Putamen (tissue), 1 donor: ENCODE data around the gene ABR.
"Not testable (repeated sequence)": the region's sequence is repeated elsewhere in the genome, so short reads cannot be mapped to it uniquely, and the experiment has no call there.

Experiments
- DNase-seq: peaks from one replicate; pipeline ENCODE4 v3.0.0-alpha.2; 2016; ENCODE audit warnings: low spot score

Gene ABR

GRCh38 chr17:1047879-1048470 lies 131.8 kb downstream of the ABR start:
- no peak for DNase-seq

GRCh38 chr17:1047177-1047878 lies 132.5 kb downstream of the ABR start:
- no peak for DNase-seq

GRCh38 chr17:1045456-1045855 lies 134.3 kb downstream of the ABR start:
- no peak for DNase-seq

- not testable (repeated sequence) for DNase-seq
Measured at GRCh38 chr17:1044387-1045009, 135.3 kb downstream of the ABR start.

- no peak for DNase-seq
Measured at GRCh38 chr17:1043601-1044251, 136.1 kb downstream of the ABR start.

GRCh38 chr17:1042486-1042885 lies 137.3 kb downstream of the ABR start:
- no peak for DNase-seq

- no peak for DNase-seq
Measured at GRCh38 chr17:1041746-1042145, 138.0 kb downstream of the ABR start.

- DNase-seq, result no peak
Measured at GRCh38 chr17:1040216-1040600, 139.6 kb downstream of the ABR start.

- peak; percentile 66 for DNase-seq
Measured at GRCh38 chr17:1039511-1040215, 140.1 kb downstream of the ABR start.

- DNase-seq, result no peak
Measured at GRCh38 chr17:1039123-1039507, 140.7 kb downstream of the ABR start.

GRCh38 chr17:1038459-1039122 lies 141.2 kb downstream of the ABR start:
- DNase-seq, result no peak

- DNase-seq, result no peak
Measured at GRCh38 chr17:1037238-1037879, 142.4 kb downstream of the ABR start.

GRCh38 chr17:1036845-1037237 lies 142.9 kb downstream of the ABR start:
- DNase-seq, result no peak

GRCh38 chr17:1036171-1036844 lies 143.5 kb downstream of the ABR start:
- DNase-seq, result no peak

GRCh38 chr17:1035546-1036170 lies 144.1 kb downstream of the ABR start:
- no peak for DNase-seq

GRCh38 chr17:1034652-1035210 lies 145.1 kb downstream of the ABR start:
- DNase-seq, result no peak

- no peak for DNase-seq
Measured at GRCh38 chr17:1033503-1033902, 146.3 kb downstream of the ABR start.

GRCh38 chr17:1032391-1032790 lies 147.4 kb downstream of the ABR start:
- no peak for DNase-seq

GRCh38 chr17:1031711-1032110 lies 148.1 kb downstream of the ABR start:
- DNase-seq, result no peak
